ENCODE measurements around the gene IMMP2L. TPM values are rescaled to one million over a fixed set of nuclear protein-coding genes. Genes with fewer than 3 reads are reported as not detected.
A peak's percentile ranks its signal among the peaks of the same experiment; 100 is the strongest.

Gene IMMP2L
- total and polyA plus RNA-seq, 3 experiments from 2014 or later: 13.7 to 23.5 (median 18.0) TPM

DNA sequence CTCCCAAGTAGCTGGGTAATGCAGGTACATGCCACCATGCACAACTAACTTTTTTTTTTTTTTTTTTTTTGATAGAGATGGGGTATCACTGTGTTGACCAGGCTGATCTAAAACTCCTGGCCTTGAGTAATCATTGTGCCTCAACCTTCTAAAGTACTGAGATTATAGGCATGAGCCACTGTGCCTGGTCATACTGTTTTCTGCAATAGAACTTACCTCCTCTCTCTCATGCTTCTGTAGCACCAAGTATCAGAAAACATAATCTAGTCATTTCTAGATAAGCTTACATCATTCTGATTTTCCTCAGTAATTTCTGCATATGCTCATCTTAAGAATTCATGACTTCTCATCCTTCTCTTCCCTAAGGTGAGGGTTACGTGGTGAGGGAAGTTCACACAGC lies 210.0 kb downstream of the IMMP2L start:
- H3K9me3 Mint-ChIP-seq: peaks cover 0 to 4% (median 0%) of the 10 kb centered on the region in 5 donors
- no peak overlapping the region for H3K27ac Mint-ChIP-seq
- no peaks in the 10 kb centered on the region for H3K4me1 ChIP-seq (ENCODE audit: insufficient read depth, low read length)
- no peak for DNase-seq
- H3K27me3 Mint-ChIP-seq: no peaks in the 10 kb centered on the region
- H3K36me3 Mint-ChIP-seq: peaks cover 0 to 15% (median 0%) of the 10 kb centered on the region in 3 donors
- no peaks in the 10 kb centered on the region for H3K27me3 ChIP-seq (ENCODE audit: insufficient read depth, low read length, poor library complexity, severe bottlenecking)
- H3K4me3 Mint-ChIP-seq: no peak overlapping the region
- H3K4me1 Mint-ChIP-seq: no peaks in the 10 kb centered on the region
- no peak overlapping the region for H3K4me3 ChIP-seq (ENCODE audit: low read length)
- H3K27ac ChIP-seq (ENCODE audit: low read depth, low read length): no peak overlapping the region
- POLR2A ChIA-PET: no interaction called here
- H3K36me3 ChIP-seq (ENCODE audit: insufficient read depth, low read length): no peaks in the 10 kb centered on the region
- no peaks in the 10 kb centered on the region for H3K9me3 ChIP-seq (ENCODE audit: low read length)
- CTCF ChIA-PET: no interaction called here

DNA sequence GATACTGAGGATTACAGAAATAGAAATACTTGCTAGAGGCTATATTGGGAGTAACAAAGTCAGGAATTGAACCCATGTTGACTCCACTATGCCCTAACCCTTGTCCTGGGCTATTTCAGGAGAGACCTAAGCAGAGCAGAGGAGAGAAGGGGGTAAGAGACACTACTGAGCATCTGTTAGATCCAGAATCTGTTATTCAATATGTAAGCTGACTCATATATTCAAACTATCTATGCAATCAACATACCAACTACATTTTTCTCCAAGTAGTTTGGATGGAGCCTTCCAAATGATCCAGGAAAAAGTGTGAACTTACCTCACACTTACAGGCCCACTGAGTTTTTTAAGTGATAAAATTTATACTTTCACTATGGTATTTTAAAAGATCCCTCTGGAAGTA lies 216.1 kb downstream of the IMMP2L start:
- no peaks in the 10 kb centered on the region for H3K4me1 Mint-ChIP-seq
- DNase-seq: no peak
- H3K4me1 ChIP-seq (ENCODE audit: insufficient read depth, low read length): no peaks in the 10 kb centered on the region
- H3K27me3 Mint-ChIP-seq: no peaks in the 10 kb centered on the region
- ChIA-PET CTCF (no interaction called here), POLR2A (no interaction called here)
- no peaks in the 10 kb centered on the region for H3K36me3 ChIP-seq (ENCODE audit: insufficient read depth, low read length)
- H3K27ac ChIP-seq (ENCODE audit: low read depth, low read length): no peak overlapping the region
- no peaks in the 10 kb centered on the region for H3K27me3 ChIP-seq (ENCODE audit: insufficient read depth, low read length, poor library complexity, severe bottlenecking)
- peaks cover 16 to 27% (median 23%) of the 10 kb centered on the region in 5 donors for H3K9me3 Mint-ChIP-seq
- H3K4me3 Mint-ChIP-seq: no peak overlapping the region
- H3K27ac Mint-ChIP-seq: no peak overlapping the region
- H3K4me3 ChIP-seq (ENCODE audit: low read length): no peak overlapping the region
- peaks cover 8 to 48% (median 15%) of the 10 kb centered on the region in 3 donors for H3K36me3 Mint-ChIP-seq
- H3K9me3 ChIP-seq (ENCODE audit: low read length): no peaks in the 10 kb centered on the region

DNA sequence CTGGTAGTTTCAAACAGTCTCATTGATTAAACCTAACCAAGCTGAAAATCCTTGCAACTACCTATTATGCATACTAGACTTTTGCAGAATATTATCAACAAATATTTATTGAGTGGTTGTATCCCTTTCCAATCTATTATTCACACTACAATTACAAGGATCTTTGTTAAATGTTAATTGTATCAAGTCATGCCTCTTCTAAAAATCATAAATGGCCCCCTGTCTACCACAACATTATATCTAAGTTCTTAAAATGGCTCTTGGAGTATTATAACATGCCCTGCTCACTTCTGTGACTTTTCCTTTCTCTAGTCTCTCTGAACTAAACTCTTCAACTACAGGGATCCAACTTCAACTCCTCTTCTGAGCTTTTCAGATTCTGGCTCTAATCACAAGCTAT lies 219.3 kb downstream of the IMMP2L start:
- Histone ChIP-seq H3K27ac (ENCODE audit: low read depth, low read length) (no peak overlapping the region), H3K4me1 (ENCODE audit: insufficient read depth, low read length) (no peaks in the 10 kb centered on the region), H3K4me3 (ENCODE audit: low read length) (no peak overlapping the region), H3K9me3 (ENCODE audit: low read length) (no peaks in the 10 kb centered on the region), H3K36me3 (ENCODE audit: insufficient read depth, low read length) (no peaks in the 10 kb centered on the region), H3K27me3 (ENCODE audit: insufficient read depth, low read length, poor library complexity, severe bottlenecking) (no peaks in the 10 kb centered on the region)
- Mint-ChIP-seq H3K27me3 (no peaks in the 10 kb centered on the region), H3K4me1 (no peaks in the 10 kb centered on the region), H3K4me3 (no peak overlapping the region), H3K27ac (no peak overlapping the region), H3K36me3 (peaks cover 8 to 43% (median 15%) of the 10 kb centered on the region in 3 donors), H3K9me3 (peaks cover 16 to 27% (median 19%) of the 10 kb centered on the region in 5 donors)
- ChIA-PET CTCF (no interaction called here), POLR2A (no interaction called here)
- no peak for DNase-seq

DNA sequence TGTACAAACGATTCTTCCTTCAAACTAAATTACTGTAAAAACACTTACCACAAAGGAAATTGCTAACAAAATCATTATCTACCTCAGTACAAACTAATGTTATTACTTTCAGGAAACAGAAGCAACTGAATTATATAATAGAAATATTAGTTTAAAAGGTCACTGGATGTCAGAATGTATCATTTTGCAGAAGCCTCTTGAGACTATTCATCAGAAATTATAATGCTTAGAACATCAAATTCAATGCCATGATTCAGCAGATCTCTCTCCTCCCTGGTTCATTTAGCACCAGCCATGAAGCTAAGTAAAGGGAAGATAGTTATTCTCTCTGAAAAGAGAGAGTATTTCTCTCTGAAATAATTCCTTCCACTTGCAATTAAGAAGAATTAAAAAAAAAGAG lies 223.3 kb downstream of the IMMP2L start:
- Mint-ChIP-seq H3K4me1 (no peaks in the 10 kb centered on the region), H3K9me3 (peaks cover 11 to 15% (median 13%) of the 10 kb centered on the region in 5 donors), H3K4me3 (no peak overlapping the region), H3K27ac (no peak overlapping the region), H3K36me3 (peaks cover 3 to 17% (median 4%) of the 10 kb centered on the region in 3 donors), H3K27me3 (no peaks in the 10 kb centered on the region)
- POLR2A ChIA-PET: no interaction called here
- Histone ChIP-seq H3K27ac (ENCODE audit: low read depth, low read length) (no peak overlapping the region), H3K9me3 (ENCODE audit: low read length) (no peaks in the 10 kb centered on the region), H3K27me3 (ENCODE audit: insufficient read depth, low read length, poor library complexity, severe bottlenecking) (no peaks in the 10 kb centered on the region), H3K4me3 (ENCODE audit: low read length) (no peak overlapping the region), H3K4me1 (ENCODE audit: insufficient read depth, low read length) (no peaks in the 10 kb centered on the region), H3K36me3 (ENCODE audit: insufficient read depth, low read length) (no peaks in the 10 kb centered on the region)
- CTCF ChIA-PET: no interaction called here
- DNase-seq: no peak

DNA sequence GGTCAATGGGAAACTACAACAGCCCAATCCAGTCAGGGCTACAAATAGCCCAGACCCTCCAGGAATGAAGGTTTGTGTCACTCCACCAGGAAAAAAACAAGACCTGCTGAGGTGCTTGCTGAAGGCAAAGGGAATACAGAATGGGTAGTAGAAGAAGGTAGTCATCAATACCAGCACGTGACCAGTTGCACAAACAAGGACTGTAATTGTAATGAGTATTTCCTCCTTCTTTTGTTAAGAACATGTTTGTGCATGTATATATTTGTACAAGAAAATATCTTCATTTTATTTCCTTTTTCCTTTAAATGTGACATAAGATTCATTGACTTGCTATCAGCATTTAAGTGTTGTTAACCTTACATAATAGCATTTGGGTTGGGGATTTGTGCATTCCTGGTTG lies 229.3 kb downstream of the IMMP2L start:
- no peaks in the 10 kb centered on the region for H3K27me3 ChIP-seq (ENCODE audit: insufficient read depth, low read length, poor library complexity, severe bottlenecking)
- no peaks in the 10 kb centered on the region for H3K9me3 ChIP-seq (ENCODE audit: low read length)
- peaks cover 0 to 6% (median 0%) of the 10 kb centered on the region in 3 donors for H3K36me3 Mint-ChIP-seq
- POLR2A ChIA-PET: no interaction called here
- no peak overlapping the region for H3K4me3 ChIP-seq (ENCODE audit: low read length)
- no peaks in the 10 kb centered on the region for H3K36me3 ChIP-seq (ENCODE audit: insufficient read depth, low read length)
- H3K4me3 Mint-ChIP-seq: no peak overlapping the region
- no peak overlapping the region for H3K27ac Mint-ChIP-seq
- no peak overlapping the region for H3K27ac ChIP-seq (ENCODE audit: low read depth, low read length)
- H3K27me3 Mint-ChIP-seq: no peaks in the 10 kb centered on the region
- peaks cover 0 to 2% (median 0%) of the 10 kb centered on the region in 5 donors for H3K9me3 Mint-ChIP-seq
- no peak for DNase-seq
- H3K4me1 ChIP-seq (ENCODE audit: insufficient read depth, low read length): no peaks in the 10 kb centered on the region
- H3K4me1 Mint-ChIP-seq: peaks cover 0 to 4% (median 0%) of the 10 kb centered on the region in 3 donors
- CTCF ChIA-PET: no interaction called here

DNA sequence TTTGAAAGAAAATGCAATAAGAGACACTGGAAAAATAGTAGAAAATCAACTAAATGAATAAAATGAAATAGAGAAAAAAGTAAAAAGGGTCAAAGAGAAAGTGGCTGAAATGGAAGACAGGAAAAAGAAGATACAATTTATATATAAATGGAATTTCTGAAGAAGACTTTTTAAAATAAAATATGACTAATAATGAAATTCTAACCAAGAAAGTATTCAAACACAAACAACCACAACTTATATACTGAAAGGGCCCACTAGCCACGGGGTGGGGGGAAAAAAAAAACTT lies 232.1 kb downstream of the IMMP2L start:
- no peak overlapping the region for H3K27ac ChIP-seq (ENCODE audit: low read depth, low read length)
- CTCF ChIA-PET: no interaction called here
- H3K36me3 ChIP-seq (ENCODE audit: insufficient read depth, low read length): no peaks in the 10 kb centered on the region
- DNase-seq: no peak
- H3K4me1 ChIP-seq (ENCODE audit: insufficient read depth, low read length): no peaks in the 10 kb centered on the region
- Mint-ChIP-seq H3K9me3 (peaks cover 0 to 2% (median 0%) of the 10 kb centered on the region in 5 donors), H3K27ac (no peak overlapping the region), H3K27me3 (no peaks in the 10 kb centered on the region), H3K4me1 (peaks cover 0 to 4% (median 0%) of the 10 kb centered on the region in 3 donors), H3K4me3 (no peak overlapping the region), H3K36me3 (peaks cover 0 to 2% (median 0%) of the 10 kb centered on the region in 3 donors)
- POLR2A ChIA-PET: no interaction called here
- H3K9me3 ChIP-seq (ENCODE audit: low read length): no peaks in the 10 kb centered on the region
- no peaks in the 10 kb centered on the region for H3K27me3 ChIP-seq (ENCODE audit: insufficient read depth, low read length, poor library complexity, severe bottlenecking)
- H3K4me3 ChIP-seq (ENCODE audit: low read length): no peak overlapping the region

DNA sequence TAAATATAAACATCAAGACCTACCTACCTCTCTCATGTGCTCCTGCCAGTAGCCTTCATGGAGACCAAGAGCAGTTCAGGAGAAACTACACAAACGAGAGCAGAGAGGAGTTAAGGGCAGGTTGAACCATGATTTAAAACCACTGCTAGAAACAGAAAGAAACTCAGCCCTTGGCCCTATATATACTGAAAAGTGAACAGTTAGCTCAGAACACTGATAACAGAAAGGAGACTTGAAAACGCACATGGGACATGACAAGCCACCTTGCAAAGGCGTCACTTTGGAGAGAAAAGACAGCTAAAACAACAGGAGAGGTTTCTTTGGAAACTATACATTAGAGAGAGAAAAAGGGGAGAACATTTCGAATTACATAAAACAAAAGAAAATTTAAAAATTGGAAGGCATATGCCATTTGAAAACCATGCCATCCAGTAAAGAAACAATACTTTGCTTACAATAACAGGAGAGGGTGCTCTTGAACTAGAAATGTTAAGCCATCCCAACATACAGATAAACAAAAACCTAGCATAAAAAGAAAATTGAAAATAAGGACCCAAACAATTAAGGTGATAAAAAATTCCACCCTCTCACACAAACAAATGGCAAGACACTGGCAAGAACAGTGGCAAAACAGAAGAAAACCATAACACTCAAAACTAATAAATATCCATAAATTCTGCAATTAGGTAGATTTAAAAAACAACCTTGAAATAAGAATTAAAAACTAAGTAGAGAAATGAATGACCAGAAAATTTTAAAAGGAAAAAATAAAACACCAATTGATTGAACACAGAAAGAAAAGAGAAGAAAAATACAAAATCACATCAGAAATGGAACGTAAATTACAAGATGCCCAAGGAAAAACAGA lies 232.7 kb downstream of the IMMP2L start:
- H3K4me3 ChIP-seq (ENCODE audit: low read length): no peak overlapping the region
- H3K27ac ChIP-seq (ENCODE audit: low read depth, low read length): peak overlapping the region; percentile 2
- H3K27me3 ChIP-seq (ENCODE audit: insufficient read depth, low read length, poor library complexity, severe bottlenecking): no peaks in the 10 kb centered on the region
- no peaks in the 10 kb centered on the region for H3K9me3 Mint-ChIP-seq
- no peaks in the 10 kb centered on the region for H3K9me3 ChIP-seq (ENCODE audit: low read length)
- POLR2A ChIA-PET: no interaction called here
- H3K4me3 Mint-ChIP-seq: no peak overlapping the region
- DNase-seq: no peak
- no peaks in the 10 kb centered on the region for H3K4me1 ChIP-seq (ENCODE audit: insufficient read depth, low read length)
- CTCF ChIA-PET: no interaction called here
- no peaks in the 10 kb centered on the region for H3K27me3 Mint-ChIP-seq
- peaks cover 0 to 2% (median 0%) of the 10 kb centered on the region in 3 donors for H3K36me3 Mint-ChIP-seq
- H3K36me3 ChIP-seq (ENCODE audit: insufficient read depth, low read length): no peaks in the 10 kb centered on the region
- H3K4me1 Mint-ChIP-seq: peaks cover 0 to 4% (median 0%) of the 10 kb centered on the region in 3 donors
- no peak overlapping the region for H3K27ac Mint-ChIP-seq

DNA sequence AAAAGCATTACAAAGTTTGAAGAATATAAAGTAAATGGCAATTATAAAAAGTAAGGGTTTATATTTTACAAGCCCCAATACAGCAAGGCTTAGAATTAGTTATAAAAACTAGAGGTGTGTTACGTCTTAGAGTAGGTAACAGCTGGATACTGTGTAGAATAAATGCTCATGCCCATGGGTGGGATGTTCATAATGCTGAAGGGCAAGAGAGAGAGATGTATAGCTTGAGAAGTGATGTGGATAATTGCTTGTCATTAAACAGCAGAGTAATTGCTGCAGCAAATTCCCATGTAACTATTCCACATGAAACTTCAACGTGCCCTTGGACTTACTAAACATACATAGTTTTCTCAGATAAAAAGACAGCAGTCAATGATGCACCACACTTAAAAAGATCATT lies 233.8 kb downstream of the IMMP2L start:
- ChIA-PET POLR2A (no interaction called here), CTCF (no interaction called here)
- Mint-ChIP-seq H3K9me3 (peaks cover 0 to 2% (median 0%) of the 10 kb centered on the region in 5 donors), H3K27me3 (no peaks in the 10 kb centered on the region), H3K36me3 (peaks cover 0 to 6% (median 2%) of the 10 kb centered on the region in 3 donors), H3K27ac (no peak overlapping the region), H3K4me1 (peaks cover 0 to 4% (median 0%) of the 10 kb centered on the region in 3 donors), H3K4me3 (no peak overlapping the region)
- Histone ChIP-seq H3K27me3 (ENCODE audit: insufficient read depth, low read length, poor library complexity, severe bottlenecking) (no peaks in the 10 kb centered on the region), H3K27ac (ENCODE audit: low read depth, low read length) (no peak overlapping the region), H3K36me3 (ENCODE audit: insufficient read depth, low read length) (no peaks in the 10 kb centered on the region), H3K9me3 (ENCODE audit: low read length) (no peaks in the 10 kb centered on the region), H3K4me3 (ENCODE audit: low read length) (no peak overlapping the region), H3K4me1 (ENCODE audit: insufficient read depth, low read length) (no peaks in the 10 kb centered on the region)
- DNase-seq: no peak
